Daoy (cell line): ENCODE measurements around the gene GSDME. TPM values are rescaled to one million over a fixed set of nuclear protein-coding genes. Genes with fewer than 3 reads are reported as not detected.
"Not testable (repeated sequence)": the region's sequence is repeated elsewhere in the genome, so short reads cannot be mapped to it uniquely, and the experiment has no call there.

Experiments used
- DNase-seq: peaks from one replicate; pipeline ENCODE4 v3.0.0-alpha.2; 2015; ENCODE audit warnings: low read depth
- total RNA-seq: library from RNA; depleted of rRNA; stranded (reverse); fragments of >200 nt; shearing (Covaris generic); gene quantifications from 2 replicates; pipeline ENCODE4 v1.2.3, GENCODE V29; 2014

The GSDME gene
- total RNA-seq, 1 experiment from 2014 or later = 46.0 TPM

DNA sequence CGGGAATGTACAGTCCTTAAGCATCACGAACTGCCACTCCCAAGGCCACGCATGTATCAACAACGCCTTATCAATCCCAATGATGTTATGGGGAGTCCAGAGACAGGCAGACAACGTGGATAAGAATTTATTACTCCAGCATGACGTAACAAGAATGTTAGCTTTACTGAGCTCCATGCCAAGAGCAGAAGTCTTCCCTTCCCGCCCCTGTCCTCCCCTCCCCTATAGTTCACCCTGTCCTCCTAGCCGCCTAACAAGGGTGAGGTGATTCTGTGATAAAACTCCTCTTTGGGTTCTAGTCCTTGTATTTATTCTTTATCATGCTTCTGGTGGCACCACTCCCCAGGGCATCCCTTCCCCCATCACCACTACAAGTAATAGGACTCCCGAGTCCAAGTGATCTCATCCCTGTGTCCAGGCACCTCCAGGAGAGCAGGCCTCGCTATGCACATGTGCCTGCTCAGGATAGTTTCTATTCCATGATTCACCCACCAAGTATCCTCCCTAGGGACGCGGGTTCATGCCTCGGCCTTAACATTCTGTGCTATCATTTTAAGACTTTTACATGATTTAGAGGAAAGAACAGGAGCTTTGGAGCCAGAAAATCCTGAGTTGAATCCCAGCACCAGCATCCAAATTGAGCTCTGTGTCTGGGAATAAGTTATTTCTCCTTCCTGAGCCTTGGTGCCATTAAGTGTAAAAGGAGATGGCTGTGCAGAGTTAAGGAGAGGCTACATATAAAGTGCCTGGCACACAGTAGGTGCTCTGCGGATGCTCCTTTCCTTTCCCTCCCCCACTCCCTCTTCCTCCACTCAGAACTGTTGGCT is 15.4 kb downstream of the GSDME start:
- peak; percentile 98 for DNase-seq

DNA sequence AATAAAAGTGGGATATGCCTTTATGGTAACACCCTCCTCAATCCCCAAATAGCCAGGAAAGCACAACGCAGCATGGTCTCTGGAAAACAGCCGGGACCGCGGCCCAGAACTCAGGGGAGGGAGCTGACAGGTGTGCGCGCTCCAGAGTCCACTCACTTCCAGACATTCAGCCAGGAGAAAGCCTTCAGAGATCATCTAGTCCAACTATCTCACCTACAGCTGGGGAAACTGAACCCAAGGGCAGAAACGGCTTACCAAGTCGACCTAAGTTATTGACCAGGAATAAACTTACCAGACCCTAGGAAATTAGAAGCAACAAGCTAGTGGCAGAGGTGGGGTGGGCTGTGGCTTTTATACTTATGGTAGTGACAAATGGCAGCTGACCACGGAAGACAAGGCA is 16.4 kb downstream of the GSDME start:
- no peak for DNase-seq

DNA sequence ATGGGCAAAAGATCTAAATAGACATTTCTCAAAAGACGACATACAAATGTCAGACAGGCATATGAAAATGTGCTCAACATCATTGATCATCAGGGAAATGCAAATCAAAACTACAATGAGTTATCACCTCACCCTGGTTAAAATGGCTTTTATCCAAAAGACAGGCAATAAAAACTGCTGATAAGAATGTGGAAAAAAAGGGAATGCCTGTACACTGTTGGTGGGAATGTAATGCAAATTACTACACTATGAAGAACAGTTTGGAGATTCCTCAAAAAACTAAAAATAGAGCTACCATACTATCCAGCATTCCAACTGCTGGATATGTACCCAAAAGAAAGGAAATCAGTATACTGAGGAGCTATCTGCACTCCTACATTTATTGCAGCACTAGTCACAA is 18.0 kb downstream of the GSDME start:
- no peak for DNase-seq

DNA sequence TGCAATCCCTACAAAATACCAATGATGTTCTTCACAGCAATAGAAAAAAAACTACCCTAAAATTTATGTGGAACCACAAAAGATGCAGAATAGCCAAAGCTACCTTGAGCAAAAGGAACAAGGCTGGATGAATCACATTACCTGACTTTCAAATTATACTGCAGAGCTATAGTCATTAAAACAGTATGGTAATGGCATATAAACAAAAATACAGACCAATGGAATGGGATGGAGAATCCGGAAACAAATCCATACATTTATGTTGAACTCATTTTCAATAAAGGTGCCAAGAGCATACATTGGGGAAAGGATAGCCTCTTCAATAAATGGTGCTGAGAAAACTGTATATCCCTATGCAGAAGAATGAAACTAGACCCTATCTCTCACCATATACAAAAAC is 18.7 kb downstream of the GSDME start:
- DNase-seq = no peak

DNA sequence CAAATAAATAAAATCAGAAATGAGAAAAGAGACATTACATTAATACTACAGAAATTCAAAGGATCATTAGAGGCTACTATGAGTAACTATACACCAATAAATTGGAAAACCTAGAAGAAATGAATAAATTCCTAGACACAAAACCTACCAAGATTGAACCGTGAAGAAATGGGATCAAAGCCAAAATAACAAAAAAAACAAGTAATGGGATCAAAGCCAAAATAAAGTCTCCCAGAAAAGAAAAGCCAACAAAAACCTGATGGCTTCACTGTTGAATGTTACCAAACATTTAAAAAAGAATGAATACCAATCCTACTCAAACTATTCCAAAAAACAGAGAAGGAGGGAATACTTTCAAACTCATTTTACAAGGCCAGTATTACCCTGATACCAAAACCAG is 20.0 kb downstream of the GSDME start:
- no peak for DNase-seq

DNA sequence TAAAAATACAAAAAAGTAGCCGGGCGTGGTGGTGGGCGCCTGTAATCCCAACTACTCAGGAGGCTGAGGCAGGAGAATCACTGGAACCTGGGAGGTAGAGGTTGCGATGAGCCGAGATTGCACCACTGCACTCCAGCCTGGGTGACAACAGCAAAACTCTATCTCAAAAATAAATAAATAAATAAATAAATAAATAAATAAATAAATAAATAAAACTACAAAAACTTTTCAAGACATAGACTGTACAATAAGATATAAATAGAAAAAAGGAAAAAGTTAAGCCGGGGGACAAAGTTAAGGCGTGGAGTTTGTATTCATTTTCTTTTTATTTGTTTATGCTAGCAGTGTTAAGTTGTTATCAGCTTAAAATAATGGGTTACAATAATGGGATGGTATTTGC is 21.7 kb downstream of the GSDME start:
- DNase-seq = not testable (repeated sequence)

DNA sequence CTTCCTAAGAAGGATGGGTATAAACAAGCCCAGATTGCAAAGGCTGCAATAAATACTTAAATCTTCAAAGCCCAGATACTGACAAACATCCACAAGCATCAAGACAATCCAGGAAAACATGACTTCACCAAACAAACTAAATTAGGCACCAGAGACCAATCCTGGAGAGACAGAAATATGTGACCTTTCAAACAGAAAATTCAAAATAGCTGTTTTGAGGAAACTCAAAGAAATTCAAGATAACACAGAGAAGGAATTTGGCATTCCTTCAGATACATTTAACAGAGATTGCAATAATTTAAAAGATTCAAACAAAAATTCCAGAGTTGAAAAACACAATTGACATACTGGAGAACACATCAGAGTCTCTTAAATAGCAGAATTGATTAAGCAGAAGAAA is 23.0 kb downstream of the GSDME start:
- no peak for DNase-seq

DNA sequence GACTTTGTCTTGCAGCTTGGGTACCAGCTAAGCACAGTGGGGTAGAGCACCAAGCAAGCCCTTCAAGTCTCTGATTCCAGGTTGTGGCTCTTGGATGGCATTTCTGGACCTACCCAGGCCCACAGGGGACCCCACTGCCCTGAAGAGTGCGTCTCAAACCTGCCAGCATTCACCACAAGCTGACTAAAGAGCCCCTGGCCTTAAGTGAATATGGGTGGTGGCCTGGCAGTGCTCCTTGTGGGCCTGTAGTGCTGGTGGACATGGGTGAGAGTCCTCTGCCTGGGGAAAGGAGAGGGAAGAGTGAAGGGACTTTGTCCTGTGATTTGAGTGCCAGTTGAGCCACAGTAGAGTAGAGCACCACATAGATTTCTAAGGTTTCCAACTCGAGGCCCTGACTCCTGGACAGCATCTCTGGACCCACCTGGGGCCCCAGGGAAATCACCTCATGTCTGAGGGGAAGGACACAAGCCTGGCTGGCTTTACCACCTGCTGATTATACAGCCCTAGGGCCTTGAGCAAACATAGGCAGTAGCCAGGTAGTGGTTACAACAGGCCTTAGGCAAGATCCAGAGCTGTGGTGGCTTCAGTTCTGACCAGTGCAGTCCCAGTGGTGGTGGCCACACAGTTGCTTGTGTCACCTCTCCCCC is 23.7 kb downstream of the GSDME start:
- DNase-seq = no peak

DNA sequence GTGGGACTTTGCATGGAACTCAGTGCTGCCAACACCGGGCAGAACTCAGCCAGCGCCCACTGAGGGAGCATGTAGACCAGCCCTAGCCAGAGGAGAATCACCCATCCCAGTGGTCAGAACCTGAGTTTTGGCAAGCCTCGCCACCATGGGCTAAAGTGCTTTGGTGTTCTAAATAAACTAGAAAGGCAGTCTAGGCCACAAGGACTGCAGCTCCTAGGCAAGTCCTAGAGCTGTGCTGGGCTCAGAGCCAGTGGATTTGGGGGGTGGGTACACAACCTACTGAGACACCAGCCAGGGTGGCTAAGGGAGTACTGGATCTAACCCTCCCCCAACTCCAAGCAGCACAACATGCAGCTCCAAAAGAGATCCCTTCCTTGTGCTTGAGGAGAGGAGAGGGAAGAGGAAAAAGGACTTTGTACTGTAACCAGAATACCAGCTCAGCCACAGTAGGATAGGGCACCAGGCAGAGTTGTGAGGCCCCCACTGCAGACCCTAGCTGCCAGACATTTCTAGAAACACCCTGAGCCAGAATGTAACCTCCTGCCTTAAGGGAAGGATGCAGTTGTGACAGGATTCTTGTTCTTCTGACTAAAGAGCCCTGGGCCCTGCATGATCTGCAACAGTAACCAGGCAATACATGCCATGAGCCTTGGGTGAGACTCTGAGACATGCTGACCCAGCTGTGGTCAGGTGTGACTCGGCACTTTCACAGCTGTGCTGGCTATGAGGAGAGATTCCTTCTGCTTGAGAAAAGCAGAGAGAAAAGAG is 24.4 kb downstream of the GSDME start:
- peak; percentile 61 for DNase-seq

DNA sequence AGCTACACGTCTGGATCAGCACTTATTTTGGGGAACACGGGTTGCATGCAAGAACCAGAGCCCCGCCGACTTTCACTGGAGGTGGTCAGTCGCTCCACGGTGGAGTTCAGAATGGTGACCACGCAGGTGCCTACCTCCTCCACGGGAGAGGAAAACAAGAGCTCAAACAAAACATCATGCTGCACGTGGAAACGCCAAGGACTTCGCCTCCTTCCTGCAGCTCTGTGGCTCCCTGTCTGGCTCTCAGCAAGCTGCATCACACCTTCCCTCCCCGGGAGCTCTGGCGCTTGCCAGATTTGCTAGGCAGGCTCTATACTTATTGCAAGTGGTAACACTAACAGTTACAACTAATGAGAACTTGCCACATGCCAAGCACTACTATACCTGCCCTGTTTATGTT is 26.0 kb downstream of the GSDME start:
- DNase-seq = no peak

DNA sequence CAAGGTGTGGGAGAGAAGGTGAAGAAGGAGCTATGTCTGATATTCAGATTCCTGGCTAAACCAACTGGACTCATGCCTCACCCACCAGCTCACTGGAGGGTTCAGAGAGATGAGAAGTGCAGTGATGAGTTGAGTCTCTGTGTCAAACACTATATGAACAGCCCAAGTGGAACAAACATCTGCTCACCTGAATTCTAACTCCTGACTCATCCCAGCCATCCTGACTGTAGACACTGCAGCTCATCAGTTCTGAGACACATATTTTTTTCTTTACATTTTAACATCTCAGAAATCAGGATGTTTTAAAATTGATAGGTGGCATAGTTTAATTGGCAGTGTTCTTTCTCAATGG is 27.3 kb downstream of the GSDME start:
- DNase-seq = no peak

DNA sequence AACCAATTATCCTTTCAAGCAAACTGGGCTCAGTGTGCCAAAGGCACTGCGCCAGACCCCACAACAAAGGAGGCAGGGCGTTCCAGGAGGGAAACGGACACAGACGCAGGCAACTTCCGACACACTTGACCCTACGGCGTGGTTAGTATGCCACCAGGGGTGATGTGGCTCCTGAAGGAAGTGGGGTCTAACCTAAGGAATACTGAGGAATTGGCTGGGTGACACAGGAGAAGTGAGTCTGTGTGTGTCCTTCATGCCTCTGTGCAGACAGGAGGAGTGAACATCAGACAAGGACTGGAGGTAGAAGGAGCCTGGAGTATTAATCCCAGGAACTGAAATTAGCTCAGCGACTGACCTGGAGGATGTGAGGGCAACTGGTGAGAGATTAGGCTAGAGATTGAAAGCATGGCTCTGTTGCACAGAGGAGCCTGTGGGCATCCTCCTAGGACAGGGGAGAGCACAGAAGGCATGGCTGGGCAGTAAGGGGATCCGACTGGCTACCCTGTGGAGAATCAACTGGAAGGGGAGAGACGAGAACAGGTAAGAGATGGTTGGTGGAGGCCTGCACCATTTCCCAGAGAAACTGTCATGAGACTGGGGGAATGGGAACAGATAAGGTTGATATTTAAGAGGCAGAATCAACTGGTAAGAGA is 27.8 kb downstream of the GSDME start:
- no peak for DNase-seq

DNA sequence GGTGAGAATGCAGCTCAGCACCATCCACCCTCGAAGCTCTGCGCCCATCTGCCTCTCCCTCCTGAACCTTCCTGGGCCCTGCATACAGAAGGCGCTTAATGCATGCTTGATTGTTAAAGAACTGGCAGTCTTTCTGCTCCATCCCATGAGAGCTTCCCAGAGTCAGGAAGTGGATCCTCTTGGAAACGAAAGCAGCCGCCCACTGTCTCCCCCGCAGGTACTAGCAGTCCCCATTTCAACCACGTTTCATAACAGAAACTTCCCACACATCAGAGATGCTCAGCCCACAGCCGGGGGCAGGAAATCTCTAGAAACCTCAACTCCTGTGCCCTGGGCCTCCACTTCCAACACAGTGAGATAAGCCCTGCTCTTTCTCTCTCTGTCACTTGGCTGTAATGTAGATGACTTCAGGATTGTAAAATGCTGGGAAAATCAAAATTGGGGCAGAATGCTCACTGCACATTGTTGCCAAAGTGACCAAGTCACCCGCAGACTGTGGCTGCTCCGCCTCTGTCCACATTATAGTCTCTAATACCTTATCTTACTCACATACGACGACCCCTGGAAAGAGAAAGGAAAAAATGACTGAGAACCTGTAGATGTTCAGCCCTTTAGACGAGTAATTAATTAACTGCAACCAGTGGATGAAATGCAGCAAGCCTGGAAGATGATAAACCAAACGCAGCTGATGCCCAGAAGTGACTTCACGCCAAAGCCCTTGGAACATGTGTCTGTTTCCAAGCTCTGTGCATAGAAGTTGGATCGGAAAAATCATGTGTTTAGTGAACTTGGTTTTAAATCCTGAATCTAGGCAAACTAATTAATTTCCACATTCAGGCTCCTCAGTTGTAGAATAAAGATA is 28.5 kb downstream of the GSDME start:
- DNase-seq = peak; percentile 42

DNA sequence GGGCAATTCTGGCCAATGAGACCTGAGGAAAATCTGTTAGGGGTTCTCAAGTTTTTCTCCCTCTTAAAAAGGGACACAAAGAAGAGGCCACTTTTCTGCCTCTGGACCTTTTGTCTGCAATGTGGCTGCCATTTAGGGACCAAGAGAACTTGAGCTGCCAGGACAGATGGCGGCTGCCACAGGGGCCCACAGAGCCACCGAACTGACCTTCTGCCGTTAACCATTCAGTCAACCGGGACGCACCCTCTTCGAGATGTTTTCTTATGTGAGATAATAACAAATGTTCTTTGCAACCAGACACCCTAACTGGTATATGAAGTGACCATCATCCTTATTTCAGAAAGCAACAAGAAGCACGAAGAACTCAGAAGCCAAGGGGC is 29.2 kb downstream of the GSDME start:
- DNase-seq = no peak

DNA sequence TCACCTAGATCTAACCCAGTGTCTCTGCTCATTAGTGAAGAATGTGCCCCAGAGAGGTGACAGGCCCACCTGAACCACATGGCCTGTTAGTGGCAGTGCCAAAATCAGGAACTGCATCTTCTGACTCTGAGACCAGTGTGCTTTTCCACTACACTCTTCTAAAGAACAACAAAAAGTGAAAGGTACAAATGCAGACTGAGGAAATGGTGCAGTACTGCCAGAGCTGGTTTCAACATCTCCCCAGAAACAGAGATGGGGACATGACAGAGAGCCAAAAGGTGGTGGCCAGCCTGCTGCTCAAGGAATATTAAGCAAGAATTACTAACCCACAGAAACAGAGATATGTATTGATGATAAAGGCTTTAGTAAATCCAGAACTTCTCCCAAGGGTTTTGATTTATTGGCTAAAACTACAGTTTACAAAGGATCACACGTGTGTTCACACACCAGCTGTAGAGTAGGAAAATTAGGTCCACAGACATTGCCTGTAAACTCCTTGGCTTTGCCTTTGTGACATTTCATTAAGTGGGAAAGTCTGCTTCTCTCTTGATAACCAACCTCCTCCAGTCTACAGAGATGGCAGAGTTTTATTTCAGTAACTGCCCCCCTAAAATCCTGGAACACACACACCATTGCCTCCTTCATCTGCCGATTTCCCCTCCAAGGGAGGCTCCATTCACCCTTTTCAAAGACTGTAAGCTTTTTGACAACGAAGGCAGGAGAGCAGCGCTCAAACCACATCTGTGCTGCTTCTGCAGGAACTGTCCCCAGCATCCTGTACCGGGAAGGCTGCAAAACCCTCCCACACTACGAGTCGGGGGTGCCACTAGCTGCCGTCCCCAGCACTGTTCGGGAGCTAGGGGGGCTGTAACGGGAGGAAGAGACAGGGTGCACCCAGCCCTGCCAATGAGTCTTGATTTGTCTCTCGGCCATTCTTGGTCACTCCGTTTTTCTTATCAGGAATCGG is 29.8 kb downstream of the GSDME start:
- DNase-seq = no peak

DNA sequence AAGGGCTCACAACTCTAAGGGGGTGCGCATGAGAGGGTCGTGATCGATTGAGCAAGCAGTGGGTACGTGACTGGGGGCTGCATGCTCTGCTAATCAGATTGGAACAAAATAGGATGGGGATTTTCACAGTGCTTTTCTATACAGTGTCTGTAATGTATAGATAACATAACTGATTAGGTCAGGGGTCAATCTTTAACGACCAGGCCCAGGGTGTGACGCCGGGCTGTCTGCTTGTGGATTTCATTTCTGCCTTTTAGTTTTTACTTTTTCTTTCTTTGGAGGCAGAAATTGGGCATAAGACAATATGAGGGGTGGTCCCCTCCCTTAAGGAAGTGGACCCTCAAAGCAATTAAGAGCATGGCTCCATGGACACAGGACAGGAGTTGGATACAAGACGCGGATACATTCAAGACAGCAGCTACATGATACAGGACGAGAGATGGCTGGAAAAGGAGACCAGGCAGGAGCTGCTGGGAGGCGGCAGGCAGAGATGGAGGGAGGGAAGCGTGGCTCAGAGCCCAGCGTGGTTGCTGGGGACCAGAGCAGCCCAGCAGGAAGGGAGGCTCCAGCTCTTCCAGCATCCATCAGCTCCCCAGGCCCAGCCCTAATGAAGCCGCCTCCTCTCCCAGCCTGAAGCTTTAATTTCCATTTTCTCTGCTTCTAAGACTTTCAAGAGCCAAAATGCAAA is 31.6 kb downstream of the GSDME start:
- DNase-seq = no peak

DNA sequence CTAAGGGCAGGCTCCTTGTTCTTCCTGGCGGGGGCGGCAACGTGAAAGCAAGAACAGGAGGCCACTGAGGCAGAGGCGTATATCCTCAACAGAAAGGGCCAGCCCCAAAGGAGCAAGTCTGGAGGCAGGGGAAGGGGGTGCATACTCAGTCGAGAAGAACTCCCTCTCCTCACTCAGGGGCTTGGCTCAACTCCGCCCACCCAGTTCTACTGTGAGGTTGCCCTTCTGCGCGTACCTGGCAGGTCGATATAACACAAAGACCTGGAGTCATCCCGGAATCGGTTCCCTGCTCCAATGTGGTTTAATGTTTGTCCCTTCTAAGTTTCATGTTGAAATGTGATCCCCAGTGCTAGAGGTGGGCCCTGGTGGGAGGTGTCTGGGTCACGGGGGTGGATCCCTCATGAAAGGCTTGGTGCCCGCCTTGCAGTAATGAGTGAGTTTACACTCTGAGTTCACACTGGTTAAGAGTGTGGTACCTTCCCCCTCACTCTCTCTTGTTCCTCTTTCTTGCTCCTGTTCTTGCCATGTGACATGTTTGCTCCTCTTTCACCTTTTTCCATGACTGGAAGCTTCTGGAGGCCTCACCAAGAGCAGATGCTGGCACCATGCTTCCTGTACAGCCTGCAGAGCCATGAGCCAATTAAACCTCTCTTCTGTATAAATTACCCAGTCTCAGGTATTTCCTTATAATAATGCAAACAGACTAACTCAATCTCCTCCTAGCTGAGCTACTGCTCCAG is 32.6 kb downstream of the GSDME start:
- DNase-seq = no peak

DNA sequence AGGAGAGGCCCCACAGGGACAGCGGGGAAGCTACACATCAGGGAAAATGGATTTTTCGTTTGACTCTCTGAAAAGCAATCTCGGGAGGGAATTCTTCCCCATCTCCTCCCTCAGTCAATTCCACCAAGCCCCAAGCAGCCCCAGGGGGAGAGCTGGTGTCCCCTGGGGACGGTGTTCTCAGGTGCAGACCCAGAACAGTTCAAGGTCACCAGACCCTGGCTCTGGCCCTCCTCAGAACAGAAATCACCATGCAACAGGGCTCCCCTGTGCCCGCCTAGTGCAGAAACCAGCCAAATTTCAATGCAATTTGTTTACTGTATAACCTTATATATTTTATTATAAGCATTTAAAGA is 34.1 kb downstream of the GSDME start:
- no peak for DNase-seq
